Activated CD8-positive, alpha-beta memory T cell treated with anti-CD3 and anti-CD28 coated beads for 4 hours (primary cell): ENCODE measurements around the gene SORCS2.

Experiments
- DNase-seq, 2 donors: peaks; one replicate each; pipeline ENCODE4 v3.0.0-alpha.2; 2020; ENCODE audit warnings: low read depth in 2 of 2

SORCS2 gene

GRCh38 chr4:7506119-7506518, 313.8 kb downstream of the SORCS2 start:
- DNase-seq: no peak

- DNase-seq: no peak
These were observed 314.2 kb downstream of the SORCS2 start for GRCh38 chr4:7506572-7506971.

- DNase-seq: no peak
These were observed 315.0 kb downstream of the SORCS2 start for GRCh38 chr4:7507381-7507780.

GRCh38 chr4:7510066-7510465, 317.7 kb downstream of the SORCS2 start:
- DNase-seq: no peak

- DNase-seq: no peak
These were observed 318.2 kb downstream of the SORCS2 start for GRCh38 chr4:7510538-7510937.

GRCh38 chr4:7511525-7511924, 319.2 kb downstream of the SORCS2 start:
- DNase-seq: no peak

- no peak for DNase-seq
These were observed 320.1 kb downstream of the SORCS2 start for GRCh38 chr4:7512428-7512827.

- no peak for DNase-seq
These were observed 320.6 kb downstream of the SORCS2 start for GRCh38 chr4:7512946-7513345.

- no peak for DNase-seq
These were observed 321.3 kb downstream of the SORCS2 start for GRCh38 chr4:7513671-7514070.

- no peak for DNase-seq
These were observed 321.9 kb downstream of the SORCS2 start for GRCh38 chr4:7514281-7514680.

GRCh38 chr4:7514789-7515188, 322.5 kb downstream of the SORCS2 start:
- no peak for DNase-seq

GRCh38 chr4:7515390-7515902, 323.1 kb downstream of the SORCS2 start:
- DNase-seq: no peak

- DNase-seq: no peak
These were observed 323.9 kb downstream of the SORCS2 start for GRCh38 chr4:7516096-7516772.

GRCh38 chr4:7516773-7517144, 324.4 kb downstream of the SORCS2 start:
- DNase-seq: no peak

- DNase-seq: no peak
These were observed 326.7 kb downstream of the SORCS2 start for GRCh38 chr4:7518871-7519637.

- no peak for DNase-seq
These were observed 327.5 kb downstream of the SORCS2 start for GRCh38 chr4:7519638-7520376.

GRCh38 chr4:7521666-7522065, 329.3 kb downstream of the SORCS2 start:
- no peak for DNase-seq

- DNase-seq: no peak
These were observed 330.3 kb downstream of the SORCS2 start for GRCh38 chr4:7522452-7523220.

GRCh38 chr4:7523526-7523925, 331.2 kb downstream of the SORCS2 start:
- DNase-seq: no peak

GRCh38 chr4:7524064-7524682, 331.8 kb downstream of the SORCS2 start:
- no peak for DNase-seq

GRCh38 chr4:7524843-7525242, 332.5 kb downstream of the SORCS2 start:
- DNase-seq: no peak
